NCI-H460 (cell line): ENCODE results near the gene GRK6. TPM values are rescaled to one million over a fixed set of nuclear protein-coding genes. Genes with fewer than 3 reads are reported as not detected.

ENCODE experiments used
- DNase-seq: peaks from one replicate; pipeline ENCODE4 v3.0.0-alpha.2; 2016; ENCODE audit warnings: low read depth; ENCODE audit errors: extremely low read depth
- total RNA-seq: library from RNA; depleted of rRNA; stranded (reverse); fragments of >200 nt; shearing (Covaris generic); gene quantifications from 2 replicates; pipeline ENCODE4 v1.2.3, GENCODE V29; 2014

Gene GRK6
- total RNA-seq, 1 experiment from 2014 or later: 38.3 TPM

GRCh38 chr5:177425196-177425800, 1.2 kb upstream of the GRK6 start:
- DNase-seq: no peak

GRCh38 chr5:177425801-177426565, 493 bp upstream of the GRK6 start:
- DNase-seq: peak; percentile 100

GRCh38 chr5:177427211-177427822, 841 bp downstream of the GRK6 start:
- DNase-seq: no peak

- no peak for DNase-seq
Observed at GRCh38 chr5:177427919-177428573, 1.6 kb downstream of the GRK6 start.

GRCh38 chr5:177428574-177429217, 2.2 kb downstream of the GRK6 start:
- no peak for DNase-seq

GRCh38 chr5:177429248-177430040, 3.0 kb downstream of the GRK6 start:
- DNase-seq: no peak

- no peak for DNase-seq
Observed at GRCh38 chr5:177430140-177430951, 3.9 kb downstream of the GRK6 start.

- no peak for DNase-seq
Observed at GRCh38 chr5:177430972-177431316, 4.5 kb downstream of the GRK6 start.

GRCh38 chr5:177431317-177432142, 5.1 kb downstream of the GRK6 start:
- DNase-seq: no peak

- DNase-seq: no peak
Observed at GRCh38 chr5:177432143-177432838, 5.8 kb downstream of the GRK6 start.

- DNase-seq: no peak
Observed at GRCh38 chr5:177432839-177433657, 6.6 kb downstream of the GRK6 start.

- no peak for DNase-seq
Observed at GRCh38 chr5:177433658-177434217, 7.3 kb downstream of the GRK6 start.

GRCh38 chr5:177434437-177434836, 8.0 kb downstream of the GRK6 start:
- DNase-seq: no peak

GRCh38 chr5:177434942-177435738, 8.7 kb downstream of the GRK6 start:
- DNase-seq: no peak

- DNase-seq: no peak
Observed at GRCh38 chr5:177435847-177436536, 9.5 kb downstream of the GRK6 start.
